ENCODE results near the gene LPIN2.
"Not testable (repeated sequence)": the region's sequence is repeated elsewhere in the genome, so short reads cannot be mapped to it uniquely, and the experiment has no call there.

Gene LPIN2

GRCh38 chr18:3013024-3013804 lies at the start of gene LPIN2:
LPIN2 (minus strand) TSS chr18:3013144; CDS start chr18:2960840, 52,304 bp downstream.
- DNase-seq, result peak; percentile 98

- peak; percentile 72 for DNase-seq
Observed at GRCh38 chr18:3061581-3062312, 48.8 kb upstream of the LPIN2 start.

GRCh38 chr18:3060667-3061580 lies 48.0 kb upstream of the LPIN2 start:
- peak; percentile 76 for DNase-seq

- peak; percentile 85 for DNase-seq
Observed at GRCh38 chr18:3059272-3059671, 46.3 kb upstream of the LPIN2 start.

- peak; percentile 59 for DNase-seq
Observed at GRCh38 chr18:3058328-3059191, 45.6 kb upstream of the LPIN2 start.

- no peak for DNase-seq
Observed at GRCh38 chr18:3057526-3057925, 44.6 kb upstream of the LPIN2 start.

- no peak for DNase-seq
Observed at GRCh38 chr18:3056311-3056710, 43.4 kb upstream of the LPIN2 start.

- no peak for DNase-seq
Observed at GRCh38 chr18:3055816-3056215, 42.9 kb upstream of the LPIN2 start.

GRCh38 chr18:3055186-3055728 lies 42.3 kb upstream of the LPIN2 start:
- DNase-seq, result no peak

- DNase-seq, result no peak
Observed at GRCh38 chr18:3054780-3055179, 41.8 kb upstream of the LPIN2 start.

- DNase-seq, result no peak
Observed at GRCh38 chr18:3054214-3054613, 41.3 kb upstream of the LPIN2 start.

- DNase-seq, result no peak
Observed at GRCh38 chr18:3053081-3053480, 40.1 kb upstream of the LPIN2 start.

- no peak for DNase-seq
Observed at GRCh38 chr18:3052411-3052758, 39.4 kb upstream of the LPIN2 start.

- peak; percentile 25 for DNase-seq
Observed at GRCh38 chr18:3051718-3052410, 38.9 kb upstream of the LPIN2 start.

GRCh38 chr18:3049897-3050454 lies 37.0 kb upstream of the LPIN2 start:
- not testable (repeated sequence) for DNase-seq

GRCh38 chr18:3048820-3049349 lies 35.9 kb upstream of the LPIN2 start:
- DNase-seq, result no peak

GRCh38 chr18:3048121-3048520 lies 35.2 kb upstream of the LPIN2 start:
- no peak for DNase-seq

GRCh38 chr18:3046216-3046808 lies 33.4 kb upstream of the LPIN2 start:
- no peak for DNase-seq

GRCh38 chr18:3044931-3045698 lies 32.2 kb upstream of the LPIN2 start:
- no peak for DNase-seq
